Measurements from ENCODE around the gene PHLDA2.

DNA sequence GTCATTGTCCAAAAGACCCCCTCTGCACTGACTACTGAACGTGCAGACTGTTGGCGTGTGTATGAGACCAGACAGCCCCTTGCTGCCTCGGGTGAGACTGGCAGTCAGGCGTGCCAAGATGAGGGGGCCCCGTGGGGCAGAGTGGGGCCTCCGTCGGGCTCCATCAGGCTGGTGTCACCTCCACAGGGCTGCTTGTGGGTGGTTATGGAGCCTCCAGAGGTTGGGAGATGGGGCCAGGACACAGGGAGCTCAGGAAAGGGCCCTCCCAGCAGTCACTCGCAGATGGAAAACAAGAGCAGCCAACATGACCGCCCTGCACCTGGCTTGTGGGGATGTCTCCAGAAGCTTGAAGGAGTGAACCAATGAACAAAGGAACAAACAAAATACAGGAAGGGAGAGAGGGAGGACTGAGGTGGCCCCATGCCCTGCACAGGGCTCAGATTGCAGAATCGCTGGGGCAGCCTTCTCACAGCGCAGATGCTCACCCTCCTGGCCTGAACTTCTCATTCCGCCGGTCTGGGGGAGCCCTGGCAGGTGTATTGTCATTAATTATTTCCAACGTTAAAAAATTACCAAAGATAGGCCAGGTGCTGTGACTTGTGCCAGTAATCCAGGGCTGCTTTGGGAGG, 5.5 kb upstream of the PHLDA2 start:
- TF ChIP-seq, protein P1, sequence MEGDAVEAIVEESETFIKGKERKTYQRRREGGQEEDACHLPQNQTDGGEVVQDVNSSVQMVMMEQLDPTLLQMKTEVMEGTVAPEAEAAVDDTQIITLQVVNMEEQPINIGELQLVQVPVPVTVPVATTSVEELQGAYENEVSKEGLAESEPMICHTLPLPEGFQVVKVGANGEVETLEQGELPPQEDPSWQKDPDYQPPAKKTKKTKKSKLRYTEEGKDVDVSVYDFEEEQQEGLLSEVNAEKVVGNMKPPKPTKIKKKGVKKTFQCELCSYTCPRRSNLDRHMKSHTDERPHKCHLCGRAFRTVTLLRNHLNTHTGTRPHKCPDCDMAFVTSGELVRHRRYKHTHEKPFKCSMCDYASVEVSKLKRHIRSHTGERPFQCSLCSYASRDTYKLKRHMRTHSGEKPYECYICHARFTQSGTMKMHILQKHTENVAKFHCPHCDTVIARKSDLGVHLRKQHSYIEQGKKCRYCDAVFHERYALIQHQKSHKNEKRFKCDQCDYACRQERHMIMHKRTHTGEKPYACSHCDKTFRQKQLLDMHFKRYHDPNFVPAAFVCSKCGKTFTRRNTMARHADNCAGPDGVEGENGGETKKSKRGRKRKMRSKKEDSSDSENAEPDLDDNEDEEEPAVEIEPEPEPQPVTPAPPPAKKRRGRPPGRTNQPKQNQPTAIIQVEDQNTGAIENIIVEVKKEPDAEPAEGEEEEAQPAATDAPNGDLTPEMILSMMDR (IDR thresholded peaks at IDR 0.05), result no peak
- no peak for TF ChIP-seq POLR2A (IDR thresholded peaks at IDR 0.05)
